K562 (cell line): ENCODE data around the gene G6PD. TPM values are rescaled to one million over a fixed set of nuclear protein-coding genes. Genes with fewer than 3 reads are reported as not detected.

Source experiments
- ARNT ChIP-seq, 2 experiments: fragments of 450-650 bp; IDR thresholded peaks; 2 replicates each; pipeline ENCODE4 v1.6.1; 2016; ENCODE audit warnings: mild to moderate bottlenecking in 1 of 2
- EP300 ChIP-seq: IDR thresholded peaks from 2 replicates; pipeline ENCODE4 v1.6.1; 2012; ENCODE audit warnings: low read length, improper control_type of control experiment
- HOXB6 ChIP-seq: fragments of 250-450 bp; sonication (Bioruptor Pico); IDR thresholded peaks from 2 replicates; pipeline ENCODE4 v1.5.1; 2022; ENCODE audit warnings: mild to moderate bottlenecking, borderline replicate concordance
- PCBP2 ChIP-seq: fragments of 200-400 bp; formaldehyde crosslinking; IDR thresholded peaks from 2 replicates; pipeline ENCODE4 v1.6.1; 2018; ENCODE audit warnings: low read length, low read depth, mild to moderate bottlenecking, moderate library complexity; ENCODE audit not compliant: poor library complexity, severe bottlenecking
- POU5F1 ChIP-seq: fragments of 150-350 bp; IDR thresholded peaks from 2 replicates; pipeline ENCODE4 v1.6.1; 2014; ENCODE audit warnings: borderline replicate concordance, low read length, low read depth, mild to moderate bottlenecking; ENCODE audit not compliant: partially characterized antibody
- RBM25 ChIP-seq: fragments of 200-400 bp; formaldehyde crosslinking; IDR thresholded peaks from 2 replicates; pipeline ENCODE4 v1.6.1; 2018; ENCODE audit warnings: low read length, low read depth, moderate library complexity; ENCODE audit not compliant: severe bottlenecking
- STAG1 ChIP-seq: sonication (generic); formaldehyde crosslinking; IDR thresholded peaks from 2 replicates; pipeline ENCODE4 v1.5.0; 2020; ENCODE audit warnings: missing genetic modification reagents, borderline replicate concordance
- U2AF1 ChIP-seq: fragments of 200-400 bp; formaldehyde crosslinking; optimal IDR thresholded peaks from 2 replicates; pipeline ENCODE3; 2017; ENCODE audit warnings: mild to moderate bottlenecking, low read depth, low read length, moderate library complexity
- ZBTB8A ChIP-seq: fragments of 450-650 bp; IDR thresholded peaks from 2 replicates; pipeline ENCODE4 v1.6.1; 2018; ENCODE audit warnings: mild to moderate bottlenecking, moderate library complexity; ENCODE audit not compliant: partially characterized antibody
- ZNF23 ChIP-seq: fragments of 250-450 bp; sonication (Bioruptor Pico); IDR thresholded peaks from 2 replicates; pipeline ENCODE4 v1.4.0; 2020; ENCODE audit warnings: mild to moderate bottlenecking
- ZNF764 ChIP-seq: fragments of 250-450 bp; sonication (Bioruptor Pico); IDR thresholded peaks from 2 replicates; pipeline ENCODE4 v1.4.0; 2020; ENCODE audit warnings: low read depth, mild to moderate bottlenecking, moderate library complexity
- polyA plus RNA-seq, 8 experiments: library from polyadenylated mRNA; depleted of rRNA in 4 of 8; stranded (reverse) in 5 of 8; unstranded in 3 of 8; fragments of >200 nt; fragmentation: Nextera tagmentation in 2 of 8; fragmentation: Illumina TruSeq in 1 of 8; extraction: Ambion mirVana in 2 of 8; extraction: Trizol in 1 of 8; gene quantifications; 2 replicates each; pipeline versions ENCODE4 v1.2.1 to v1.2.3, GENCODE V29; 2011 to 2014; ENCODE audit warnings: inconsistent platforms in 1 of 8, missing spikeins in 1 of 8
- total RNA-seq, 7 experiments: library from RNA; depleted of rRNA in 6 of 7; stranded (reverse); fragments of >200 nt in 6 of 7; fragmentation: Illumina TruSeq in 2 of 7; extraction: Trizol in 2 of 7; gene quantifications; 2 replicates each; pipeline versions ENCODE4 v1.2.1 to v1.2.3, GENCODE V29; 2011 to 2021; ENCODE audit warnings: low replicate concordance in 1 of 7
- TF ChIP-seq, protein P1 (sequence below): fragments of 250-450 bp; sonication (Bioruptor Pico); IDR thresholded peaks from 2 replicates; pipeline ENCODE4 v1.4.0; 2020
- TF ChIP-seq, protein P2 (sequence below): fragments of 250-450 bp; sonication (Bioruptor Pico); IDR thresholded peaks from 2 replicates; pipeline ENCODE4 v1.4.0; 2020; ENCODE audit warnings: mild to moderate bottlenecking
- TF ChIP-seq, protein P3 (sequence below): fragments of 450-650 bp; formaldehyde crosslinking; IDR thresholded peaks from 2 replicates; pipeline ENCODE4 v1.4.0; 2020; ENCODE audit warnings: mild to moderate bottlenecking, moderate library complexity
- TF ChIP-seq, protein P4 (sequence below), 2 experiments: fragments of 450-650 bp in 1 of 2; IDR thresholded peaks; 2 replicates each; pipeline ENCODE4 v1.6.1; 2011 to 2017; ENCODE audit warnings: low read depth in 2 of 2, antibody characterized with exemption in 1 of 2, borderline replicate concordance in 1 of 2, low read length in 1 of 2, mild to moderate bottlenecking in 1 of 2, mixed read lengths in 1 of 2; ENCODE audit not compliant: control insufficient read depth in 1 of 2

G6PD gene
- total and polyA plus RNA-seq, 9 of the 15 experiments (the other 6 are each of a cell fraction or from before 2014, with no cell fraction given) = 2.9 to 222 (median 66.4) TPM

DNA sequence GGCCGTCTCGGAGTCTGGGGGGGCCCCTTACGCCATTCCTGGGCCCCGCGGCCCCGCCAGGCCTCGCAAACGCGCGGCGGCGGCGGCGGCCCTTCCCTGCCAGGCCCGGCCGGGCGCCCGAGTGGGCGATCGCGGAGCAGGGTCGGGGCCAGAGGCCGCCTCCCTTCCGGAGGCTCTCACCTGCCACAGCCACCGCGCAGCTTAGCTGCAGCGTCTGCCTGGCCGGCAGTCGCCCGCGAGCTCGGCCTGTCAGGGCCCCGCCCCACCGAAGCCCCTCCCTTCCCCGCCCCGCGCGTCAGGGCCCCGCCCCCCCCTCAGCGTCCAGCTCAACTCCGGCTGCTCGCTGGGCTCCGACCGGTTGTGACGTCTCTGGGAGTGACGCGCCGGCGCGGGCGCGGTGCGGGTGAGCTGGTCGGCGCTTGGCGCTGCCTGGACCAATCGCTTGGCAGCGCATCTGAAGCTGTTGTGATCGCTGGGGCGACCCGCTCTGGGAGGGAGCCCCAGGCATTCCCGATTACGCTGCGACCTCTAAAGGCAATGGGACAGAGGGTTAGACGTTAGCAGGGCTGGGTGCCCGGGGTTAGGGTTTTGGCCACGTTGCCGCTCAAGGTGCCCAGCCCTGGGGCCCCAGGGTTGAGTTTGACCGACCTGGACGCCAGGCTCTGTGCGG, 56.1 kb downstream of the G6PD start, which contains the start of gene SLC10A3 (continued):
- TF ChIP-seq, protein P1, sequence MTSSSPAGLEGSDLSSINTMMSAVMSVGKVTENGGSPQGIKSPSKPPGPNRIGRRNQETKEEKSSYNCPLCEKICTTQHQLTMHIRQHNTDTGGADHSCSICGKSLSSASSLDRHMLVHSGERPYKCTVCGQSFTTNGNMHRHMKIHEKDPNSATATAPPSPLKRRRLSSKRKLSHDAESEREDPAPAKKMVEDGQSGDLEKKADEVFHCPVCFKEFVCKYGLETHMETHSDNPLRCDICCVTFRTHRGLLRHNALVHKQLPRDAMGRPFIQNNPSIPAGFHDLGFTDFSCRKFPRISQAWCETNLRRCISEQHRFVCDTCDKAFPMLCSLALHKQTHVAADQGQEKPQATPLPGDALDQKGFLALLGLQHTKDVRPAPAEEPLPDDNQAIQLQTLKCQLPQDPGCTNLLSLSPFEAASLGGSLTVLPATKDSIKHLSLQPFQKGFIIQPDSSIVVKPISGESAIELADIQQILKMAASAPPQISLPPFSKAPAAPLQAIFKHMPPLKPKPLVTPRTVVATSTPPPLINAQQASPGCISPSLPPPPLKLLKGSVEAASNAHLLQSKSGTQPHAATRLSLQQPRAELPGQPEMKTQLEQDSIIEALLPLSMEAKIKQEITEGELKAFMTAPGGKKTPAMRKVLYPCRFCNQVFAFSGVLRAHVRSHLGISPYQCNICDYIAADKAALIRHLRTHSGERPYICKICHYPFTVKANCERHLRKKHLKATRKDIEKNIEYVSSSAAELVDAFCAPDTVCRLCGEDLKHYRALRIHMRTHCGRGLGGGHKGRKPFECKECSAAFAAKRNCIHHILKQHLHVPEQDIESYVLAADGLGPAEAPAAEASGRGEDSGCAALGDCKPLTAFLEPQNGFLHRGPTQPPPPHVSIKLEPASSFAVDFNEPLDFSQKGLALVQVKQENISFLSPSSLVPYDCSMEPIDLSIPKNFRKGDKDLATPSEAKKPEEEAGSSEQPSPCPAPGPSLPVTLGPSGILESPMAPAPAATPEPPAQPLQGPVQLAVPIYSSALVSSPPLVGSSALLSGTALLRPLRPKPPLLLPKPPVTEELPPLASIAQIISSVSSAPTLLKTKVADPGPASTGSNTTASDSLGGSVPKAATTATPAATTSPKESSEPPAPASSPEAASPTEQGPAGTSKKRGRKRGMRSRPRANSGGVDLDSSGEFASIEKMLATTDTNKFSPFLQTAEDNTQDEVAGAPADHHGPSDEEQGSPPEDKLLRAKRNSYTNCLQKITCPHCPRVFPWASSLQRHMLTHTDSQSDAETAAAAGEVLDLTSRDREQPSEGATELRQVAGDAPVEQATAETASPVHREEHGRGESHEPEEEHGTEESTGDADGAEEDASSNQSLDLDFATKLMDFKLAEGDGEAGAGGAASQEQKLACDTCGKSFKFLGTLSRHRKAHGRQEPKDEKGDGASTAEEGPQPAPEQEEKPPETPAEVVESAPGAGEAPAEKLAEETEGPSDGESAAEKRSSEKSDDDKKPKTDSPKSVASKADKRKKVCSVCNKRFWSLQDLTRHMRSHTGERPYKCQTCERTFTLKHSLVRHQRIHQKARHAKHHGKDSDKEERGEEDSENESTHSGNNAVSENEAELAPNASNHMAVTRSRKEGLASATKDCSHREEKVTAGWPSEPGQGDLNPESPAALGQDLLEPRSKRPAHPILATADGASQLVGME (CRISPR knock-in tag) = no peak
- TF ChIP-seq, protein P2, sequence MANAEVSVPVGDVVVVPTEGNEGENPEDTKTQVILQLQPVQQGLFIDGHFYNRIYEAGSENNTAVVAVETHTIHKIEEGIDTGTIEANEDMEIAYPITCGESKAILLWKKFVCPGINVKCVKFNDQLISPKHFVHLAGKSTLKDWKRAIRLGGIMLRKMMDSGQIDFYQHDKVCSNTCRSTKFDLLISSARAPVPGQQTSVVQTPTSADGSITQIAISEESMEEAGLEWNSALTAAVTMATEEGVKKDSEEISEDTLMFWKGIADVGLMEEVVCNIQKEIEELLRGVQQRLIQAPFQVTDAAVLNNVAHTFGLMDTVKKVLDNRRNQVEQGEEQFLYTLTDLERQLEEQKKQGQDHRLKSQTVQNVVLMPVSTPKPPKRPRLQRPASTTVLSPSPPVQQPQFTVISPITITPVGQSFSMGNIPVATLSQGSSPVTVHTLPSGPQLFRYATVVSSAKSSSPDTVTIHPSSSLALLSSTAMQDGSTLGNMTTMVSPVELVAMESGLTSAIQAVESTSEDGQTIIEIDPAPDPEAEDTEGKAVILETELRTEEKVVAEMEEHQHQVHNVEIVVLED = 0 out of 2 replicates have a peak, but pooled peaks have one; percentile 2
- TF ChIP-seq STAG1 = no peak
- no peak for TF ChIP-seq RBM25
- no peak for TF ChIP-seq HOXB6 (CRISPR knock-in tag)
- TF ChIP-seq, protein P3, sequence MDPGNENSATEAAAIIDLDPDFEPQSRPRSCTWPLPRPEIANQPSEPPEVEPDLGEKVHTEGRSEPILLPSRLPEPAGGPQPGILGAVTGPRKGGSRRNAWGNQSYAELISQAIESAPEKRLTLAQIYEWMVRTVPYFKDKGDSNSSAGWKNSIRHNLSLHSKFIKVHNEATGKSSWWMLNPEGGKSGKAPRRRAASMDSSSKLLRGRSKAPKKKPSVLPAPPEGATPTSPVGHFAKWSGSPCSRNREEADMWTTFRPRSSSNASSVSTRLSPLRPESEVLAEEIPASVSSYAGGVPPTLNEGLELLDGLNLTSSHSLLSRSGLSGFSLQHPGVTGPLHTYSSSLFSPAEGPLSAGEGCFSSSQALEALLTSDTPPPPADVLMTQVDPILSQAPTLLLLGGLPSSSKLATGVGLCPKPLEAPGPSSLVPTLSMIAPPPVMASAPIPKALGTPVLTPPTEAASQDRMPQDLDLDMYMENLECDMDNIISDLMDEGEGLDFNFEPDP (CRISPR knock-in tag) = no peak
- no peak for TF ChIP-seq ZBTB8A
- TF ChIP-seq POU5F1 = no peak
- TF ChIP-seq PCBP2 = no peak
- TF ChIP-seq EP300 = no peak
- no peak for TF ChIP-seq ARNT (IDR thresholded peaks at IDR 0.05)
- TF ChIP-seq ZNF23 (CRISPR knock-in tag) = no peak
- TF ChIP-seq, protein P4, sequence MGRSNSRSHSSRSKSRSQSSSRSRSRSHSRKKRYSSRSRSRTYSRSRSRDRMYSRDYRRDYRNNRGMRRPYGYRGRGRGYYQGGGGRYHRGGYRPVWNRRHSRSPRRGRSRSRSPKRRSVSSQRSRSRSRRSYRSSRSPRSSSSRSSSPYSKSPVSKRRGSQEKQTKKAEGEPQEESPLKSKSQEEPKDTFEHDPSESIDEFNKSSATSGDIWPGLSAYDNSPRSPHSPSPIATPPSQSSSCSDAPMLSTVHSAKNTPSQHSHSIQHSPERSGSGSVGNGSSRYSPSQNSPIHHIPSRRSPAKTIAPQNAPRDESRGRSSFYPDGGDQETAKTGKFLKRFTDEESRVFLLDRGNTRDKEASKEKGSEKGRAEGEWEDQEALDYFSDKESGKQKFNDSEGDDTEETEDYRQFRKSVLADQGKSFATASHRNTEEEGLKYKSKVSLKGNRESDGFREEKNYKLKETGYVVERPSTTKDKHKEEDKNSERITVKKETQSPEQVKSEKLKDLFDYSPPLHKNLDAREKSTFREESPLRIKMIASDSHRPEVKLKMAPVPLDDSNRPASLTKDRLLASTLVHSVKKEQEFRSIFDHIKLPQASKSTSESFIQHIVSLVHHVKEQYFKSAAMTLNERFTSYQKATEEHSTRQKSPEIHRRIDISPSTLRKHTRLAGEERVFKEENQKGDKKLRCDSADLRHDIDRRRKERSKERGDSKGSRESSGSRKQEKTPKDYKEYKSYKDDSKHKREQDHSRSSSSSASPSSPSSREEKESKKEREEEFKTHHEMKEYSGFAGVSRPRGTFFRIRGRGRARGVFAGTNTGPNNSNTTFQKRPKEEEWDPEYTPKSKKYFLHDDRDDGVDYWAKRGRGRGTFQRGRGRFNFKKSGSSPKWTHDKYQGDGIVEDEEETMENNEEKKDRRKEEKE (IDR thresholded peaks at IDR 0.05; ENCODE audit: borderline replicate concordance in 1 of 2, control insufficient read depth in 1 of 2, low read depth in 2 of 2, low read length in 1 of 2) = no peak
- TF ChIP-seq U2AF1 = no peak
- TF ChIP-seq ZNF764 (CRISPR knock-in tag) = no peak
